NOMO-1 treated with DMSO at 0.1 percent for 48 hours (cell line): ENCODE data around the gene NACAD.

ENCODE experiments used
- DNase-seq: peaks from one replicate; lab custom pipeline; 2025; ENCODE audit not compliant: unreplicated experiment; lab: John Stamatoyannopoulos, UW

The NACAD gene

DNA sequence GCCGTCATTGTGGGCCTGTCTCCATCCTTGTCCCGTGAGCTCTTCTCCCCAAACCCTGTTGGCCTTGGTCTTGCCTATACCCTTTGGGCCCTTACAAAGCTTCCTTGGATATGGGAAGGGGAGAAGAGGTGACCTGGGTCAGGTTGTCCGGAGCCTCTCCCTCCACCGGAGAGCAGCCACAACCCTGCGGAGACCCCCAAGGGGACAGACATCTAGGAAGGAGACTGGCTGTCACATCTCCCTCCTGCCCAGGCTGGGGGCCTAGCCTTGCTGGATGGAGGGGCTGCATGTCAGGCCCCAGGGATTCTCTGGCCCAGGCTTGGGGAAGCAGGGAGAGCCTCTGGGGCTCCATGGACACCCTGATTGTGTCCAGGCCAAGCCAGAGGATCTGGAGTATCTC, 11.8 kb downstream of the NACAD start:
- no peak for DNase-seq

DNA sequence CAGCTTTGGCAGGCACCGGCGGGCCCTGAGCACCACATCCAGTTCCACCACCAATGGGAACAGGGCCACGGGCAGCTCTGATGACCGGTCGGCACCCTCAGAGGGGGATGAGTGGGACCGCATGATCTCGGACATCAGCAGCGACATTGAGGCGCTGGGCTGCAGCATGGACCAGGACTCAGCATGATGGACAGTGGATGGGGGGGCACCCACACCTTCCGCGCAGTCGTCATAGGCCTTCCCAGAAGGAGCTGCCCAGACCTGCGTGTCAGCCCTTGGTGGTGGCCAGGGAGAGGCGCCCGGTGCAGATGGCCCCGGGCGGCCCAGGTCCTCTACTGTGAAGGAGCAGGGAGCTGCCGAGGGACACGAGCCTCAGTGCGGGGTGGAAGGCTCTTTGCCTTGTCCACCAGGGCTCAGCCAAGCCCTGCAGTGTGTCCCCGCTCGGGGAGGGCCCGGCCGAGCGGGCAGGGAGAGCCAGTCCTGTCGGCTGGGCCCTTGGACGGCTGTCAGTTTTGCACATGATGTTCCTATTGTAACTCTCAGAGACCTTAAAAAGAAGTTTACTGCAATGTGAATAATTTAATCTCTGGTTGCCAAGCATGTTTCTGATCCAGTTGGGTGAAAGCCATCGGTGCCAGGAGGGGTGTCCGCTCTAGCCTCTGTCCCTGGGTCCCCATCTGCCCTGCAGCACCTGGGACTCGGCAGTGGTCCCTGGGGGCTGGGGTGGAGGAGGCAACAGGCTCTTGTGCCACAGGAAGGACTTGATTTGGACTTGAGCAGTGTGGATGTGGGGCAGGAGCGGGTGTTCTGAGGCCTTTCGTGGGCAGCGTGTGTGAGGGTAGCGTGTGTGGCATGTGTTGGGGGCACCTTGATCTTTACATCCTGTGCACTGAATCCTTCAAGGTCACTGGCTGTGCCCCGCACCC, 12.6 kb downstream of the NACAD start:
- DNase-seq = no peak

DNA sequence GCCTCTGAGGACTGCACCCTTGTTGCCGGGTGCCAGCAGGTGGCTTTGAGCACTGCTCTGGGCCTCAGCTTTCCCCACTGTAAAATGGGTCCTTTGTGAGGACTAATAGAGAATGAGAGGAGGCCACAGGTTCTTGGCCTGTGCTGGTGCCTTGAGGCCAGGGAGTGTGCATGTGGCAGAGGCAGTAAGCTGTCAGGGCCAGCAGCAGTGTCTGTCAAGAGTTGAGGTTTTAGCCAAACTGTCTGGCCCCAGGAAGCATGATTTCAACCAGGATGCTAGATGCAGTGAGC, 13.5 kb downstream of the NACAD start:
- DNase-seq = no peak

DNA sequence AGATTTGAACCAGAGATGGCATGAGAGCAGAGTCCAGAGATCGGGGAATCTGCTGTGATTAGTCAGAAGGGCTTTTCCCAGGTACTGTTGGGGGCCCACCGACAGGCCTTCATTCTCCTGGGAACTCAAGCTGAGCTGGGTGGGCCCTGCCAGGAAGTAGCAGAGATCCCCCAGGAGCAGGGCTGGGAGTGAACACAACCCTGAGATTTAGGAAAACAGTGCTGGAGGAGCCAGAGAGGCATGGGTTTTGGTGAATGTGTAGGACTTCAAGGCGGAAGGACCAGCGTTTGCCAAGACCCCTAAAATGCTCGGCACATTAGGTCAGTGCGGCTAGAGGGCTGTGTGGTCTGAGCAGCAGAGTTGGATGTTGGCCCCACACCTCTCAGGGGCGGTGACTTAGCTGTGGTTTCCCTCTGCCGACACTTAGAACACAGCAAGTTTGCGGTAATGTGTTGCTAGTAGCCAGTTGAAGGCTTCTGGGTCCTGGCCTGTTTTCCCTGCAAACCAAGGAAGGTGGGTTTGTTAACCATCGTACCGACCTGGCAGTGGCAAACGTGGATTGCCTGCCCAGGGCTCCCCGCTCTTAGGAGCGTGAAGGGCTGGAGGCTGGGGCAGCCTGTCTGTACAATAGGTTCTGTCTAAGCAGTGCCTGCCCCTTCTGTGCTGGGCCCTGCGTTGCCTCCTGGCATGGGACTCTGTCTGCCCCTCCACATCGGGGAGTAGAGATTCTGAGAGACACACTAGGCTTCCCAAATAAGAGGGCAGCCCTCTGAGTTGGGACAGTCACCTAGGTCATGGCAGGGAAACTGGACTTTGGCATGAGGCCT, 14.0 kb downstream of the NACAD start:
- no peak for DNase-seq

DNA sequence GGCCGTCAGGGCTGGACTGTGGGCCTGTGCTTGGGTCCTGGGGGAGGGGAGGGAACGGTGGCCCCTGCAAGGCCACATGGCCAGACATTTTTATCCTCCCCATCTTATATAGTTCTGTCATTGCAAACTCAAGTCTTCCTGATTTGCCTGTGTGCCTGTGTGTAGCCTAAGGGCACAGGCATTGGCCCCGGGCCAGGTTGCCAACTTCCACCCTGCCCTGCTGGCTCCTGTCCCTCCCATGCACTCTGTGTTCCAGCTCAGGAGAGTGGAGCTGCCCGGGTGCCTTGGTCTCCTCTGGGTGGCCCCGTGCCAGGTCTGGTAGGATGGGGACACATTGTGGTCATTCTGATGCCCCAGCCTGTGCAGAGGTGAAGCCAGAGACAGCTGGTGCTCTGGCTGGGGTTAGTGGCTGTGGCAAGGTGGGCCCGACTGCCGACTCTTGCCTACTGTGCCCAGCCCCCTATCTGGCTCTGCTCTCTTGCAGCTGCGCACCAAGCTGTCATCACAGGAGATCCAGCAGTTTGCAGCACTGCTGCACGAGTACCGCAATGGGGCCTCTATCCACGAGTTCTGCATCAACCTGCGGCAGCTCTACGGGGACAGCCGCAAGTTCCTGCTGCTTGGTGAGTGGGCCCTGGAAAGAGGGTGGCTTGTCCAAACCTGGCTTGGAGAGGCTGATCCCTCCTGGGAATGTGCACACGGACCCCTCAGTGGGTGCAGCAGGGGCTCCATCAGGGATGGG, 14.8 kb downstream of the NACAD start:
- DNase-seq = no peak

DNA sequence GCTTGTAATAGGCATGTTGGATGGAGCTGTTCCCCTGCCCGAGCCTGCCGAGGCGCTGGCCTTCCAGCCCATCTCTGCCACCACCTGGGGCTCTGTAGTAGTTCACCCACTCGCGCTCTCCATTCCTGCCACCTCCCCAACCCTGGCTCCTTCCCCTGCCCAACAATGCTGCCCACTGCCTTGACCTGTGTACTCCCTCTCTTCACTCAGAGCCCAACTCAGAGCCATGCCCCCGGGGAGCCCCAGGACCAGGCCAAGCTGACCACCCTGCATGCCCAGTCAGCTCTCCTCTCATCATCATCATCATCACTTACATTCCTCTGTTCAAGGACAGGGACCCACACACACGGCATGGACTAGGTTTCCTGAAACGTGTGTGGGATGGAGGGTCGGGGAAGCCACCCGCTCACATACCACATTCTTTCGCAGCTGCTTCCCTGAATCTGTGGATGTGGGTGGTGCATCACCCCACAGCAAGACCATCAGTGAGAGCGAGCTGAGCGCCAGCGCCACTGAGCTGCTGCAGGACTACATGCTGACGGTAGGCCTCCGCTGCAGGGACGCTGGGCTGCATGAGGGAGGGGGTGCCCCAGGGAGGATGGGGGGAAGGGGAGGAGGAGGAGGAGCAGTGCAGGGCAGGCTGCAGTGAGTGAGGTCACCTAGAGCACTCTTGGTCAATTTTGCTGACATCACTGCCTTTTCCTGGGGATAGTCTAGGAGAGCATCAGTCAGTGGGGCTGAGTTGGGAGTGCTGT, 15.6 kb downstream of the NACAD start:
- DNase-seq = no peak

DNA sequence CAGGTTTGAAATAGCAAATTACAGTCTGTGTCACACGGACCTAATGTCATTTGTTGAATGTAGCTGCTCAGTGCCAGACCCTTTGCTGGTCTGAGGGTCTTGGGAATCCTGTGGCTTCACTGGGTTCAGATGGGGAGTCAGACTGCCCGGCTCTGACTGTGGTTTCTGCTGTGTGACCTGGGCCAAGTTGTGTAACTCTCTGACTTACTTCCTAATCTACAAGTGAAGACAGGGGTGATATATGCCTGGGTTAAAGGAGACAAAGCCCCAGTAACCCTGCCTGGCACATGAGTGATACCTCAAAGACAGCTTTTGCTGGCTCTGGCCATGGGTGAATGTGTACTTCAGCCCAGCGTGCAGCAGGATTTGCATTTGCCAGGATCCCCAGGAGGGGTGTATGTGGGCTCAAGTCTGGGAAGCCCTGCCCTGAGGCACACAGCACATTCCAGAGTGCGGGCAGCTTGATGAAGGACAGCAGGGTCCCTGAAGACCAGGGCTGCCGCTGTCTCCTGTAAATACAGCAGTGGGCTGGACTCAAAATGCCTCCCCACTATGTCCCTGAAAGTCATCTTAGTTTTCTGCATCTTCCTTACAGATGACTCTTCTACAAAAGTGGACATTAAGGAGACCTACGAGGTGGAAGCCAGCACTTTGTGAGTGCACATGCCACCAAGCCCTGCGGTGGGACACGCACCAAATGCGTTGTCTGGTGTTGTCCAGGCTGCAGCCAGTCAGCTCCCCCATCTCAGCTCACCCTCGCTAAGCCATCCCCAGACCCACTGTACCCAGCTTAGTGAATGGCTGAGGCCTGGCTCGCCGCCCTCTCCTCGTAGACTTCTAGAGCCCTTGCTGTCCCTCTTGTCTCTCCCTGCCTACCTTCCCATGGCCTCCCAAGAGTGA, 16.4 kb downstream of the NACAD start:
- no peak for DNase-seq

DNA sequence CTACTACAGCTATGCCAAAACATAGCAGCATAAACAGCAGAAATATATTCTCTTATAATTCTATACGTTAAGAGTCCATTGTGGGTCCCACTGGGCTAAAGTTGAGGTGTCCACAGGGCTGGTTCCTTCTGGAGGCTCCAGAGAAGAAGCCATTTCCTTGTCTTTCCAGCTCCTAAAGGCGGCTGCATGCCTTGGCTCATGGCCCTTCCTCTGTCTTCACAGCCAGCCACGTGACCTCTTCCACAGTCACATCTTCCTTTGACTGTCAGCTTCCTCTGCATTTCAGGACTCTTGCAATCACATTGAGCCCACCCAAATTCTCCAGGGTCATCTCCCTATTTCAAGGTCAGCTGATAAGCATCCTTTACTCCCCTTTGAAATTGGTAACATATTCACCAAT, 17.2 kb downstream of the NACAD start:
- DNase-seq = no peak

DNA sequence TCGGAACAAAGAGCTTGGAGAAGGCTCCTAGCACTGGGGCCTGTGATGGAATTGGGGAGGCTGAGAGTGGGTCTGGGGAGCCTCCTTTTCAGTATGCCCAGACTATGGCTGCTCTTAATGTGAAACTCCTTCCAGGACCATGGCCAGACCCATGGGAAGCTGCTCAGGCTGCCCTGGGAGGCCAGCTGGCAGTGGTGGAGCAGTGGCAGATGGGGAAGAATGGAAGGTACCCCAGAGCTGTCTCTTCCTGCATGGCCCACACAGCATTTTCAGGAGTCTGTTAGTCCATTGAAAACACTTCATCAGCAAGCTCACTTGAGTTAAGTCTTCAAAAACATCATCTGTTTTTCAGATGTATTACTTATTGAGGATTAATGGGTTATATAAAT, 18.5 kb downstream of the NACAD start:
- no peak for DNase-seq

DNA sequence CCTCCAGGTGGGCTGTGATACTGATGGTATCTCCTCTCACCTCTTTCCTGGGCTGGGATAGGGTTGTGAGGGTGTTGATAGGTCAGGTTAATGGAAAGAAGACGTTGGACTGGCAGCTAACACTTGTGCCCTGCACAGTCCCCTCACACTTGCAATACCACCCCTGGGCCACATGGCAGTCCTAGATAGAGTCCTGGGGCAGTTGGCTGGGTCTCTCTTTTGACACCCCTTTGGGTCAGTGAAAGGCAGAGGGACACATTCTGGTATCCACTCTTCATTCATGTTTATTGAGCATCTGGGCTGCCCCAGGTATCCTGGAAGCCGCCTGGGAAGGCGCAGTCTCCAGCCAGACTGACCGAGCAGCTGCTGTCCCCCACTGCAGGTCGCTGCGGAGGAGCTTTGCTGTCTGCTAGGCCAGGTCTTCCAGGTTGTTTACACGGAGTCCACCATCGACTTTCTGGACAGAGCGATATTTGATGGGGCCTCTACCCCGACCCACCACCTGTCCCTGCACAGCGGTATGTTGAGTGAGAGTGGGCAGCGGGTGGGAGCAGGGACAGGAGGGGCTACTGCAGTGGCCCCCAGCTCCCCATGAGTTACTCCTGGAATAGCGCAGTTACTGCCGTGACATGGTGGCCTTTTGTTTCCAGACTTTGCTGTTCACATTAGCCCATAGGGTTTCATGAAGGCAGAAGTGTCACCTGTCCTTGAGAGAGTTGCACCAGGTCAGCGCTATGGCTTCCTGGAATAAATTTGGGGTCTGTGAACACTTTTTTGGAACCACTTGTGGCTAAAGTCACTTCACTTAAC, 19.1 kb downstream of the NACAD start:
- no peak for DNase-seq

DNA sequence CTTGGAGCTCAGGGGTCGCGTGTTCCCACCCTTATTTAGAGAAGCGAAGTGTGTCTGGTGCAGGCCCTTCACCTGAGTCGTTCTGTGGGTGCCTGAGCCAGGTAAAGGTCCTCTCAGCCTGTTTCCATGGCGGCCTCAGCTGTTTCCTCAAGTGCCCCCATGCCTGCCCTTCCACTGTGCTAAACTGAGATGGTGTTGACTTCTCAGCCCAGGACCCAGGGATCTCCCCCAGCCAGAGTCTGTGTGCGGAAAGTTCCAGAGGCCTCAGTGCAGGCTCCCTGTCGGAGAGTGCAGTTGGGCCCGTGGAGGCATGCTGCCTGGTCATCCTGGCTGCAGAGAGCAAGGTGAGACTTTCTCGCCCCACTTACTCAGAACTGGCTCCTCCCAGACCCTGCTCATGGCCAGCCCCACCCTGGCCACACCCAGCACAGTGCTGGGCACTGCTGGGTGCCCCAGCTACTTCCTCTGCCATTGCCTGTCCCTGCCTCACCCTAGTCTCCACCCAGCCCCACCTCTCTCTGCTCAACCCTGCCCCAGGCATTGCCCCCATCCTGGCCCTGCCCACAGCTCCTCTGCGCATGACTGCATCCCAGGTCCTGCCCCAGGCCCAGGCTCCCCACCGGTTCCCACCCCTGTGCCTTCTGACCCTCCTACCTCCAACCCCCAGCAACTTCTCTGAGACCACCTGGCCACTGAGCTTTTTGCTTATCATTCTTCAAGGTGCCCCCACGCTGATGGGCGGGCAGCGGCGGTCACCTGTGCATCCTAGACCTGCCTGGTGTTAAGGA, 20.3 kb downstream of the NACAD start:
- no peak for DNase-seq

DNA sequence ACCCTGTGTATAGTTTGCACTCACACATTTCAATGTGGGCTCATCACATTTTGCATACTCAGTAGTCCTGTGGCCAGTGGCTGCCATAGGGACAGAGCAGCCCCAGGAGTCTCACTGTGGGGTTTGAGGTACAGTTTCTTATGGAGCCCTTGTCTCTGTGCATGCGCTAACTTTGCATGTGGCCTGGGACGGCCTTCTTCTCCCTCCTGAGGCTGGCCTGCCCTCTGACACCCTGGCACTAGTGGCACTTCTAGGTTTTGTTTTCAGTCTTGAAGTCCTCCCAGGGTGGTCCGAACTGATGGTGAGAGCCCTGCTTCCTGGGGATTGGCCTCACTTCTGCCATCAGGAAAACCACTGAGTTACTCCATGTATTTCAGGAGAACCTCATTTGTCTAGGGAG, 21.2 kb downstream of the NACAD start:
- DNase-seq = no peak

DNA sequence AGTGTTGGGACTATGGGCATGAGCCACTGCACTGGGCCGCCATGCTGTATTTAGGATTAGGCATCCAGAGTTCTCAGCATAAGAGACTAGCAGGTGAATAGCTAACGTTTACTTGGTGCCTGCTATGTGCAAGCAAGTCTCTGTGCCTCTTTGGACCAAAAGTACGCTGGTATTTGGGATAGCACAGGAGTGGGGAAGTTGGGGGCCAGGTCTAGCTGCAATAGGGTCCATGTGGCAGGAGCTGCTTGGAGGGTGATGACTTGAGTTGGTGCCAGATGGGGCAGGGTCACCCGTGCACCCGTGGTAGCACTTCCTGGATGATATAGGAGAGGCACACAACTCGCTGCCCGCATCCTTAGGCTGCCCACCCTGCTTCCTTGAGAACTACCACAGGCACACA, 22.4 kb downstream of the NACAD start:
- DNase-seq = no peak

DNA sequence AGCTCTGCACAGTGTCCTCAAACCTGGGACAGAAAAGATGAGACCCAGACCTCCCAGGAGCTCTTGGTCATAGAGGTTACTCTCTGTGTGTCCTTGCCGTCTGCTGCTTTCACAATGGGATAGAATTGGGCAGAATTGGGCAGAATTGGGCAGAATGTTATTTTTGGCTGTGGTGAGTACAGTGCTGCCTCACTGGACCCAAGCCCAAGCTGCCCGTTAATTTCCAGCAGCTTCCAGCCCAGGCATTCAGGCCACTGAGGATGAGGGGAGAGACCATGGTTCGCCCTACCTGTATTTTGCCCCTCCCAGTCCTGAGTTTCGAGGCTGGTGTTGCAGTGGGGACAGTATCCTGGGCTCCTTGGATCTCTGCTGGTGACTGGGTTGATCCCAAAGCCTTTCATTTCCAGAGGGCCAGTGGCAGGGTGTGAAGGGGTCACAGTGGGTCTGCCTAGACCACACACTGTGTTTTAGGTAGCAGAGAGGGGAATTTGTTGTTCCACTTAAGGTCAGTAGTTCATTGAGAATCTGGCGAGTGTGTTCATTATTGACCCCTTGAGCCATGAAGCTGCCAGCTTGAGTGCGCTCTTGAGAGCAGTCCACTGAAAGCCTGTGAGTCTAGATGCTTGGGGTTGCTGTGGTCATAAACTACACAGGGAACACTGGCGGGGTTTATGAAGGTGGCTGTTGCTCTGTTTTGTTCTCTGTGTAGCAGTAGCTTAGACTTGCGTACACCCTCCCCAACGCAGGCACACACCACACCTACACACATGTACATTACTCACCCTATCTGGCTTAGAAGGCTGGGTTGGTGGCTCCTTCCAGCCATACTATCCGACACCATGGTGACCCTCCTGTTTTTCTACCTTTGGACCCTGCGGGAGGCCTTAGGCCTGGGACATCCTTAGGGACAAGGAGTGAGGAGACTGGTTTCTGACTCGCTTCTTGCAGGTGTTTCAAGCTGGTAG, 23.5 kb downstream of the NACAD start:
- no peak for DNase-seq

DNA sequence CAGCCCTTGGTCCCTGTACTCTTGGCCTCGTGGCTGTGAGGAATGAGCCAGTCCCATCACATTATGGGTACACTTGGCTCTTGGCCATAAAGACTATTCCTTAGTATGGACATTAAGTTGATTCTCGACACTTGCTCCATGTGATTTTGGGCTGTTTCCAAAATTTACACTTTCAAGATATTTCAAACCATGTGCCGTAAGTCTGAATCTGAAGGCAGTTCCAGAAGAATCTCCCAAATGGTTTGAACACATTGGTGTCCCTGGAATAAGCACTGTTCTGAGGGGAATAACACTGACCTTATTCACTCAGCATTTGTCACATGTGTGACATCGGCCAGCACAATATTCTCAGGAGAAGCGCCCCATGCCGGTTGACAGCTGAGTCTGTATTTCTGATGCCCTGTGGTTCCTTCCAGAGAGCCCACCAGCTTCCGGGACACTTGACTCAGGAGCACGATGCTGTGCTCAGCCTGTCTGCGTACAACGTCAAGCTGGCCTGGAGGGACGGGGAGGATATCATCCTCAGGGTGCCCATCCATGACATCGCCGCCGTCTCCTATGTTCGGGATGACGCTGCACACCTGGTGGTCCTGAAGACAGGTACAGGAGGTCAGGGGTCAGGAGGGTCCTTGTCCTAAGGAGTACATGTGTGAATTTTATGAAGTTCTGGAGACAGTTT, 24.6 kb downstream of the NACAD start:
- no peak for DNase-seq

DNA sequence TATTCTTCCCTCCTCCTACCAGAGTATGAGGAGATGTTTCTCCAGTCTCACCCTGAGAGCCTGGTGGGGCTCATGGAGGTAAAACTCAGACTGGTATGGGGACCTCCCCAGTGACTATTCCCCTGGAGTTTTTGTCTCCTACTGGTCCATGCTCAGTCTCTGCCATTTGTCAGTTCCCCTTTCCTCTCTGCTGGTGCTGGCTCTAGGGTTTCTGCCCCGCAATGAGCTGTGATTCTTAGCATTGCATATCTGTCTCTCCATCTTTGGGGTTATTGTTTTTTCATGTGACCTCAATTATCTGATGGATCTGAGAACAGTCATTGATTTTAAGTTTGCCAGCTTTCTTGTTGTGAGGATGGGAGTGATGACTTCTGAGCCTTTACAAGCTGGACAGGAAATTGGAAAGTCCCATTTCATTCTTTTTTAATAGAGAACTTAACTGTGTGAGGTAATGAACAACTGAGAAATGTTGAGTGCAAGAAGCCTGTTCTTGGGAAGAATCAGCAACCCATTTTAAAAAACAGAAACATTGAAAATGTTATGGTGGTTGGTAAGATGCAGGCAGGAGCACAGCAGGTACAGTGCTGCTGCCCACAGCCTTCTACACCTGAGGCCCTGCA, 26.9 kb downstream of the NACAD start:
- no peak for DNase-seq
